ENCODE results near the gene RAP1A. TPM values are rescaled to one million over a fixed set of nuclear protein-coding genes. Genes with fewer than 3 reads are reported as not detected.

Gene RAP1A
- total and polyA plus RNA-seq, 10 donors, result 83.3 to 125 (median 105) TPM

GRCh38 chr1:111702504-111703050, 83.0 kb downstream of the RAP1A start:
- peaks cover 2 to 100% (median 79%) of the 10 kb centered on the region in 6 donors for H3K36me3 ChIP-seq
- no peak for DNase-seq
- H3K27ac ChIP-seq, result no peak overlapping the region
- no peak overlapping the region for H3K4me3 ChIP-seq
- H3K4me1 ChIP-seq, result peaks cover 0 to 38% (median 9%) of the 10 kb centered on the region in 6 donors
- 91 to 96% (median 95%) methylated on average over 5 of the region's 5 CpGs for WGBS, 5 donors
- H3K27me3 ChIP-seq (replicated peaks in 1 of 7), result no peaks in the 10 kb centered on the region
- no peaks in the 10 kb centered on the region for H3K9me3 ChIP-seq
- intact Hi-C loops (cut with DNase I; ENCODE audit: low total_unique reads), result no loop called here
- TF ChIP-seq POLR2AphosphoS5 (IDR thresholded peaks at IDR 0.05) (no peak), POLR2A (IDR thresholded peaks at IDR 0.05) (no peak)
- TF ChIP-seq, protein P1, sequence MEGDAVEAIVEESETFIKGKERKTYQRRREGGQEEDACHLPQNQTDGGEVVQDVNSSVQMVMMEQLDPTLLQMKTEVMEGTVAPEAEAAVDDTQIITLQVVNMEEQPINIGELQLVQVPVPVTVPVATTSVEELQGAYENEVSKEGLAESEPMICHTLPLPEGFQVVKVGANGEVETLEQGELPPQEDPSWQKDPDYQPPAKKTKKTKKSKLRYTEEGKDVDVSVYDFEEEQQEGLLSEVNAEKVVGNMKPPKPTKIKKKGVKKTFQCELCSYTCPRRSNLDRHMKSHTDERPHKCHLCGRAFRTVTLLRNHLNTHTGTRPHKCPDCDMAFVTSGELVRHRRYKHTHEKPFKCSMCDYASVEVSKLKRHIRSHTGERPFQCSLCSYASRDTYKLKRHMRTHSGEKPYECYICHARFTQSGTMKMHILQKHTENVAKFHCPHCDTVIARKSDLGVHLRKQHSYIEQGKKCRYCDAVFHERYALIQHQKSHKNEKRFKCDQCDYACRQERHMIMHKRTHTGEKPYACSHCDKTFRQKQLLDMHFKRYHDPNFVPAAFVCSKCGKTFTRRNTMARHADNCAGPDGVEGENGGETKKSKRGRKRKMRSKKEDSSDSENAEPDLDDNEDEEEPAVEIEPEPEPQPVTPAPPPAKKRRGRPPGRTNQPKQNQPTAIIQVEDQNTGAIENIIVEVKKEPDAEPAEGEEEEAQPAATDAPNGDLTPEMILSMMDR (IDR thresholded peaks at IDR 0.05 in 8 of 11, conservative IDR thresholded peaks at IDR 0.05 in 3 of 11), result no peak

- intact Hi-C loops (cut with DNase I; ENCODE audit: low total_unique reads), result no loop called here
- Histone ChIP-seq H3K4me1 (peaks cover 0 to 39% (median 7%) of the 10 kb centered on the region in 6 donors), H3K27me3 (replicated peaks in 1 of 7) (no peaks in the 10 kb centered on the region), H3K9me3 (no peaks in the 10 kb centered on the region), H3K27ac (peak overlapping the region in 1 of 8 donors; percentile 82), H3K36me3 (peaks cover 2 to 100% (median 78%) of the 10 kb centered on the region in 6 donors), H3K4me3 (no peak overlapping the region)
- TF ChIP-seq, protein P1 (IDR thresholded peaks at IDR 0.05 in 8 of 11, conservative IDR thresholded peaks at IDR 0.05 in 3 of 11), result no peak
- no peak for TF ChIP-seq POLR2A (IDR thresholded peaks at IDR 0.05)
- no peak for TF ChIP-seq POLR2AphosphoS5 (IDR thresholded peaks at IDR 0.05)
- 74 to 93% (median 85%) methylated on average over 2 of the region's 2 CpGs for WGBS, 5 donors
- DNase-seq, result no peak
Observed at GRCh38 chr1:111704240-111704639, 84.7 kb downstream of the RAP1A start.

DNA sequence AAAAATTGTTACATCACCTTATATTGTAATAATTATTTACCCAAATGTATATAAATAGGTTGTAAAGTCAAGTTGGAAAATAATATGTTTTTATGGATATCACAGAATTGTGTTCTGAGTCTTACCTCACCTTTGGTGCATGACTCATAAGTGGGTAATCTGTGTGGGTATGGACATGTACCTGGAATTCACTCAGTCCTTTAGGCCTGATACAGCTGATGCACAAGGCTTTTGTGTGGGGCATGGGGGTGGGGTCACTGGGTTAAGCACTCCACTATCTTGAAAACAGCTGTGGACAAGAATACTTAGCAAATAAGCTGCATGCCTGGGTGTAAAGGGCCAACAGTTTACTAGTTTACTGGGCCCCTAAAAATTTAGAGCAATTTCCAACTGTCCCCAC, 85.2 kb downstream of the RAP1A start:
- H3K36me3 ChIP-seq, result peaks cover 2 to 100% (median 78%) of the 10 kb centered on the region in 6 donors
- intact Hi-C loops (cut with DNase I; ENCODE audit: low total_unique reads), result no loop called here

GRCh38 chr1:111705841-111706240, 86.3 kb downstream of the RAP1A start:
- 88 to 94% (median 90%) methylated on average over 3 of the region's 3 CpGs for WGBS, 5 donors
- intact Hi-C loops (cut with DNase I; ENCODE audit: low total_unique reads), result no loop called here

More for the DNA sequence above, 85.2 kb downstream of the RAP1A start:
- DNase-seq, result no peak
- Histone ChIP-seq H3K4me1 (peaks cover 0 to 34% (median 3%) of the 10 kb centered on the region in 6 donors), H3K27ac (peak overlapping the region in 1 of 8 donors; percentile 82), H3K9me3 (no peaks in the 10 kb centered on the region), H3K4me3 (no peak overlapping the region), H3K27me3 (replicated peaks in 1 of 7) (no peaks in the 10 kb centered on the region)
- no peak for TF ChIP-seq POLR2AphosphoS5 (IDR thresholded peaks at IDR 0.05)
- TF ChIP-seq POLR2A (IDR thresholded peaks at IDR 0.05), result no peak
- TF ChIP-seq, protein P1 (IDR thresholded peaks at IDR 0.05 in 8 of 11, conservative IDR thresholded peaks at IDR 0.05 in 3 of 11), result no peak

More at GRCh38 chr1:111705841-111706240, 86.3 kb downstream of the RAP1A start:
- Histone ChIP-seq H3K27me3 (replicated peaks in 1 of 7) (no peaks in the 10 kb centered on the region), H3K4me1 (peaks cover 0 to 31% (median 2%) of the 10 kb centered on the region in 6 donors), H3K9me3 (no peaks in the 10 kb centered on the region), H3K27ac (peak overlapping the region in 2 of 8 donors; percentile 16 to 82), H3K4me3 (no peak overlapping the region), H3K36me3 (peaks cover 2 to 100% (median 73%) of the 10 kb centered on the region in 6 donors)
- no peak for DNase-seq
- TF ChIP-seq POLR2AphosphoS5 (IDR thresholded peaks at IDR 0.05) (no peak), POLR2A (IDR thresholded peaks at IDR 0.05) (no peak)
- TF ChIP-seq, protein P1 (IDR thresholded peaks at IDR 0.05 in 8 of 11, conservative IDR thresholded peaks at IDR 0.05 in 3 of 11), result no peak

Data from spleen (tissue), 11 donors.